HUDEP-2 (cell line): ENCODE measurements around the gene IL10RA.

Source experiments
- DNase-seq, 76 experiments: peaks; one replicate each; lab custom pipeline; 2025; ENCODE audit not compliant: unreplicated experiment in 76 of 76; lab: John Stamatoyannopoulos, UW

Gene IL10RA

DNA sequence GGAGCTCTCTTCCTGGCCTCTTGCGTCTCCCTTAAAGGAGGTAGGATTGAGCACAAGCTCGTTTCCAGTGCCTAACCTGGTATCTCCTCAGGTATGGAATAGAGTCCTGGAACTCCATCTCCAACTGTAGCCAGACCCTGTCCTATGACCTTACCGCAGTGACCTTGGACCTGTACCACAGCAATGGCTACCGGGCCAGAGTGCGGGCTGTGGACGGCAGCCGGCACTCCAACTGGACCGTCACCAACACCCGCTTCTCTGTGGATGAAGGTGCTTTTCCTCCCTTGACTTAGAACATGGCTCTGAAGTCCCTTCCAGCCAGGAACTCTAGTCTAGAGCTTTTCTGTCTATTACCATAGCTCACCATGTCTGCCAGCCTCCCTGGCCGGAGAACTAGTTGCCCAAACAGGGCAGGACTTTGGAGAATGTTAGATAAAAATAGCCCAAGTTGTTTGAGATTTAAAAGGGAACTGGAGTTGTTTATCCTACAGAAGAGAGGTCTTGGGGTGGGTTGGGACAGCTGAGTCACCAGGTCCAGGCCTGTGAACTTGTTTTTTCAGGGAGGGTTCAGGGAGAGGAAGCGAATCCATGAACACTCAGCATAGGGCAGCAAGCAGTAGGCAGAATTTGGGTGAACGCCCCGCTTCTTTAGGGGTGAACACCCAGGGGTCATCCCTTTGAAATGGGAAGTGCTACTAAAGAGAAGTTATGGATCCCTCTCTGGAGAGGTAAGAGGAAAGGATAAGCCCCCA lies 3.3 kb downstream of the IL10RA start:
- no peak for DNase-seq

DNA sequence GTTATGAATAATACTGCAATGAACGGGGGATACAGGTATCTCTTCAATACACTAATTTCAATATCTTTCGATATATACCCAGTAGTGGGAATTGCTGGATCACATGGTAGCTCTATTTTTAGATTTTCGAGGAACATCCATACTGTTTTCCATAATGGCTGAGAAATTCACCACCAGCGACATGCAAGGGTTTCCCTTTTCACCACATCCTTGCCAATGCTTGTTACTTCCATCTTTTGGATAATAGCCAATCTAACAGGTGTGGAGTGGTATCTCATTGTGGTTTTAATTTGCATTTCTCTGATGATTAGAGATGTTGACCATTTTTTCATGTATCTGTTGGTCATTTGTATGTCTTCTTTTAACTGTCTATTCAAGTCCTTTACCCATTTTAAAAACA lies 5.9 kb downstream of the IL10RA start:
- no peak for DNase-seq

DNA sequence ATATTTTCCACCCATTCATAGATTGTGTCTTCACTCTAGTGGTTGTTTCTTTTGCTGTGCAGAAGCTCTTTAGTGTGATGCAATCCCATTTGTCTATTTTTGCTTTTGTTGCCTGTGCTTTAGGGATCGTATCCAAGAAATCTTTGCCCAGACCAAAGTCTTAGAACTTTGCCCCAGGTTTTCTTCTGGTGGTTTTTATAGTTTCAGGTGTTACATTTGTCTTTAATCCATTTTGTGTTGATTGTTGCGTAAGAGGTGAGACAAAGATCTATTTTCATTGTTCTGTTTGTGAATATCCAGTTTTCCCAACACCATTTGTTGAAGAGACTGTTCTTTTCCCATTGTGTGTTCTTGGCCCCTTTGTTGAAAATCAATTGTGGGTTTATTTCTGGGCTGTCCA lies 6.4 kb downstream of the IL10RA start:
- DNase-seq: no peak

DNA sequence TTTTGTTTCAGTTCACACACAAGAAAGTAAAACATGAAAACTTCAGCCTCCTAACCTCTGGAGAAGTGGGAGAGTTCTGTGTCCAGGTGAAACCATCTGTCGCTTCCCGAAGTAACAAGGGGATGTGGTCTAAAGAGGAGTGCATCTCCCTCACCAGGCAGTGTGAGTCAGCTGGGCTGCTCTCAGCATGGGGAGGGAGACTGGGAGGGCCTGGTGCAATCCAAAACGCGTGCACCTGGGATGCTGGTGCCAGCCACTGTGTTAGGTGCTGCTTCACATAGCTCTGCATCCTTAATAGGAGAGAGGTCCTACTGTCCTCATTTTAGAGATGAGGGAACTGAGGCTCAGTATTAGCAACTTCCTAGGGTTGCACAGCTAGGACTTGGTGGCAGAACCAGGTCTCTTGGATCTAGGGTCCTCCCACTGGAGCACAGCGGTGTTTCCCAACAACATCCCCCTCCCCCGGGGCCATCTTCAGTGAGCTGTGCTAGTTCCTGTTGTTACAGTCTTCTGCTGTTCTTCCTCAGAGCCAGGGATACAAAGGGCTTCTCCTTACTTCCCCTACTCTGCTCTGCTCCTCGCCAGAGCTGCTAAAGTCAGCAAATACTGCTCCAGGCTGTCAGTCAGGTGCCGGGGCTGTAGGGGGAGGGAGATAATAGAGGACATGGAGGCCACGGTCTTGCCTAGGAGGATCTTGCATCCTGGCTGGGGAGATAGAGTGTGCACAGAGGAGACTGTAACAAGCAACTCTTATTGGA lies 8.0 kb downstream of the IL10RA start:
- DNase-seq: no peak

DNA sequence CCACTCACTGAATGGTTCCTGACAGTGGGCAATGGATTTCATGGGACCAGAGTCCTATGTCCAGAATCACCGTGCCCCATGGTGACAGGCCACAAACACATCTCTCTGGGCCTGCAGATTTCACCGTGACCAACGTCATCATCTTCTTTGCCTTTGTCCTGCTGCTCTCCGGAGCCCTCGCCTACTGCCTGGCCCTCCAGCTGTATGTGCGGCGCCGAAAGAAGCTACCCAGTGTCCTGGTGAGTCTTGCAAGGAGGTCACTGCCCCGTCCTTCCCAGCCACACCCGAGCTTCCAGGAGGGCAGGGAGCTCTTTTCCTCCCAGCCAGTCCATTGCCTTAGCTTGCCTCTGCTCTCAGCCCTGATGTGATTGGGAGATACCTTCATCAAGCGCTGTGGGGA lies 9.3 kb downstream of the IL10RA start:
- no peak for DNase-seq

DNA sequence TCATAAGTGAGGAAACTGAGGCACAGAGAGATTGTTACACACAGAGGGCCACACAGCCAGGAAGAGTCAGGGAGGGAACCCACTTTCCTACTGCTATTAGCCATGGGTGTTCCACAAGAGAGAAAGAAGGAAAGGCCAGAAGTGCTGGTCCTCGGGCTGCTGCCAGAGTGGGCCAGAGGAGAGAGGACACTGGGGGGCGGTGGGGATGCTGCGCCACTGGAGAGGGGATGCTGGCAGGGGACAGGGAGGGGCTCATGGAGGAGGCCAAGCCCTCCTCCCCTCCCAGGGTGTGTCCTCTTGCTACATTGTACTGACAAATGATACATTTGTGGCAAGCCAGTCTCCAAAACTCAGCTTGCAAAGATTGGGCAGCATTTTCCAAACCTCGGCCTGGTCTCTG lies 9.9 kb downstream of the IL10RA start:
- DNase-seq: no peak

DNA sequence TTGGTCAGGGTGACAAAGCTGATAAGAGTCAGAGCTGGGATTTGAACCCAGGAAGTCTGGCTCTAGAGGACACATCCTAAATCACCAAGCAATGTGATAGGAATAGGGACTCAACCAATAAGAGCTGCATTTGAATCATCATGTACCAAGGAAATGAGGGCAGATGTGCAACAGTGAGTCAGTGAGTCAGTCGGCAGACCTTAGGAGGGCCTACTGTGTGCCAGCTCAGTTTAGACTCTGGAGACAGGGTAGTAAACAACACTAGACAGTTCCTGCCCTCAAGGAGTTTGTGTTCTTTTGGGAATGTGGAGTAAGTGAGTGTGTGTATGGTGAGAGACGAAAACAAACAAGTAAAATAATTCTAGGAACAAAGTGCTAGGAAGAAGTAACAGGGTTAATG lies 11.2 kb downstream of the IL10RA start:
- DNase-seq: no peak

DNA sequence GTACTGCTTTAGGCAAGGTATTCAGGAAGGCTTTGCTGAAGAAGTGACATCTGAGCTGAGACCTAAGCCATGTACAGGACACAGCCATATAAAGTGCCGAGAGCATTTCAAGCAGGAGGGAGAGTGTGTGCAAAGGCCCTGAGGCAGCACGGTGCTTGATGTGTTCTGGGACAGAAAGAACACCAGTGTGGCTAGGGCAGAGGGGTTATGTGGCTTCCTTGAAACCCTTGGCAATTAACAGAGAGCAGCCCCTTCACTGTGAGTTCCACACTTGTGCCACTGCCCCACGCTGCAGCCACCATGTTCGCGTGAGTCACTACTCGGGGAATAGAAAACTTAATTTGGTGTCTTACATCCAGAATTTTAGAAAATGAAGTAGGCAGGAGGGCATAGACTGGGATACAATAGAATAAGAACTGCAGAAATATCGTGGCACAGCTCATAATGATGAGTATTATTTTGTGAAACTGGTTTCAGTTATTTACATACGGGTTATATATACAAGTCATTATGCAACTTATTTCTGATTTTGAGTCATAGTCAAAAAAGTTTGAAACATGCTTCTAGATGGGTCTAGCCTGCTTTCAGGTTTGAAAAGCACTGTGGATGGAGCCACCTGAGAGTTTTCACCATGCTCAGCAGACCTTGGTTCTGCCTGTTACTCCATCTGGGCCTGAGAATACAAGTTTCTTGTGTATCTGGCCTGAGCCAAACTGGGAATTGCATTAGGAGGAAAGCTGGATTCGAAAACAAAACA lies 11.8 kb downstream of the IL10RA start:
- DNase-seq: peak in 1 of 76 experiments; percentile 3

DNA sequence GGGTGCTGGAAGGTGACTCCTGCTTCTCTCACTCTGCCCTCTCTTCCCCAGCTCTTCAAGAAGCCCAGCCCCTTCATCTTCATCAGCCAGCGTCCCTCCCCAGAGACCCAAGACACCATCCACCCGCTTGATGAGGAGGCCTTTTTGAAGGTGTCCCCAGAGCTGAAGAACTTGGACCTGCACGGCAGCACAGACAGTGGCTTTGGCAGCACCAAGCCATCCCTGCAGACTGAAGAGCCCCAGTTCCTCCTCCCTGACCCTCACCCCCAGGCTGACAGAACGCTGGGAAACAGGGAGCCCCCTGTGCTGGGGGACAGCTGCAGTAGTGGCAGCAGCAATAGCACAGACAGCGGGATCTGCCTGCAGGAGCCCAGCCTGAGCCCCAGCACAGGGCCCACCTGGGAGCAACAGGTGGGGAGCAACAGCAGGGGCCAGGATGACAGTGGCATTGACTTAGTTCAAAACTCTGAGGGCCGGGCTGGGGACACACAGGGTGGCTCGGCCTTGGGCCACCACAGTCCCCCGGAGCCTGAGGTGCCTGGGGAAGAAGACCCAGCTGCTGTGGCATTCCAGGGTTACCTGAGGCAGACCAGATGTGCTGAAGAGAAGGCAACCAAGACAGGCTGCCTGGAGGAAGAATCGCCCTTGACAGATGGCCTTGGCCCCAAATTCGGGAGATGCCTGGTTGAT lies 12.6 kb downstream of the IL10RA start:
- DNase-seq: no peak

DNA sequence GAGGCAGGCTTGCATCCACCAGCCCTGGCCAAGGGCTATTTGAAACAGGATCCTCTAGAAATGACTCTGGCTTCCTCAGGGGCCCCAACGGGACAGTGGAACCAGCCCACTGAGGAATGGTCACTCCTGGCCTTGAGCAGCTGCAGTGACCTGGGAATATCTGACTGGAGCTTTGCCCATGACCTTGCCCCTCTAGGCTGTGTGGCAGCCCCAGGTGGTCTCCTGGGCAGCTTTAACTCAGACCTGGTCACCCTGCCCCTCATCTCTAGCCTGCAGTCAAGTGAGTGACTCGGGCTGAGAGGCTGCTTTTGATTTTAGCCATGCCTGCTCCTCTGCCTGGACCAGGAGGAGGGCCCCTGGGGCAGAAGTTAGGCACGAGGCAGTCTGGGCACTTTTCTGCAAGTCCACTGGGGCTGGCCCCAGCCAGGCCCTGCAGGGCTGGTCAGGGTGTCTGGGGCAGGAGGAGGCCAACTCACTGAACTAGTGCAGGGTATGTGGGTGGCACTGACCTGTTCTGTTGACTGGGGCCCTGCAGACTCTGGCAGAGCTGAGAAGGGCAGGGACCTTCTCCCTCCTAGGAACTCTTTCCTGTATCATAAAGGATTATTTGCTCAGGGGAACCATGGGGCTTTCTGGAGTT lies 13.3 kb downstream of the IL10RA start:
- no peak for DNase-seq

DNA sequence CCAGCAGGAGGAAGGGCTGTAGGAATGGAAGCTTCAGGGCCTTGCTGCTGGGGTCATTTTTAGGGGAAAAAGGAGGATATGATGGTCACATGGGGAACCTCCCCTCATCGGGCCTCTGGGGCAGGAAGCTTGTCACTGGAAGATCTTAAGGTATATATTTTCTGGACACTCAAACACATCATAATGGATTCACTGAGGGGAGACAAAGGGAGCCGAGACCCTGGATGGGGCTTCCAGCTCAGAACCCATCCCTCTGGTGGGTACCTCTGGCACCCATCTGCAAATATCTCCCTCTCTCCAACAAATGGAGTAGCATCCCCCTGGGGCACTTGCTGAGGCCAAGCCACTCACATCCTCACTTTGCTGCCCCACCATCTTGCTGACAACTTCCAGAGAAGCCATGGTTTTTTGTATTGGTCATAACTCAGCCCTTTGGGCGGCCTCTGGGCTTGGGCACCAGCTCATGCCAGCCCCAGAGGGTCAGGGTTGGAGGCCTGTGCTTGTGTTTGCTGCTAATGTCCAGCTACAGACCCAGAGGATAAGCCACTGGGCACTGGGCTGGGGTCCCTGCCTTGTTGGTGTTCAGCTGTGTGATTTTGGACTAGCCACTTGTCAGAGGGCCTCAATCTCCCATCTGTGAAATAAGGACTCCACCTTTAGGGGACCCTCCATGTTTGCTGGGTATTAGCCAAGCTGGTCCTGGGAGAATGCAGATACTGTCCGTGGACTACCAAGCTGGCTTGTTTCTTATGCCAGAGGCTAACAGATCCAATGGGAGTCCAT lies 14.1 kb downstream of the IL10RA start:
- DNase-seq: no peak

DNA sequence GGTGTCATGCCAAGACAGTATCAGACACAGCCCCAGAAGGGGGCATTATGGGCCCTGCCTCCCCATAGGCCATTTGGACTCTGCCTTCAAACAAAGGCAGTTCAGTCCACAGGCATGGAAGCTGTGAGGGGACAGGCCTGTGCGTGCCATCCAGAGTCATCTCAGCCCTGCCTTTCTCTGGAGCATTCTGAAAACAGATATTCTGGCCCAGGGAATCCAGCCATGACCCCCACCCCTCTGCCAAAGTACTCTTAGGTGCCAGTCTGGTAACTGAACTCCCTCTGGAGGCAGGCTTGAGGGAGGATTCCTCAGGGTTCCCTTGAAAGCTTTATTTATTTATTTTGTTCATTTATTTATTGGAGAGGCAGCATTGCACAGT lies 14.6 kb downstream of the IL10RA start:
- no peak for DNase-seq

DNA sequence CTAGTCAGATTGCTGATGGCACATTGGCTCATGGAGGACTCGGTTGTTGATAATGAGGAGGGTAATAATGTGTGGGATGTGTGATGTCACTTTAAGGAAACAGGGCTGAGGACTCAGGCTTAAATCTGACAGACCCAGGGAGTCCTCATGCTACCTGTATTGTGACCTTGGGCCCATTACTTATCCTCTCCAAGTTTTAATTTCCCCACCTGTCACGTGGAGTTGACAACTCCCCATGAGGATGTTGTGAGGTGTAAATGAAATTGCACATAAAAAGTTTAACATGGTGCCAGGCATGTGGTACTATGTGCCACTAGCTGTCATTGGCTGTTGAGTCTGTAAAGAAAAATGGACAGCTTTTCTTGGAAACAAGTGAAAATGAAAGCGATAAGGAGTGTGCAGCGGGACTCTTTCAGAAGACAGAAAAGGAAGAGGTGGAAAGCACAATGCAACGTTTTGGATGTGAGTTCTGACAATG lies 15.3 kb downstream of the IL10RA start:
- peak in 1 of 76 experiments; percentile 3 for DNase-seq

DNA sequence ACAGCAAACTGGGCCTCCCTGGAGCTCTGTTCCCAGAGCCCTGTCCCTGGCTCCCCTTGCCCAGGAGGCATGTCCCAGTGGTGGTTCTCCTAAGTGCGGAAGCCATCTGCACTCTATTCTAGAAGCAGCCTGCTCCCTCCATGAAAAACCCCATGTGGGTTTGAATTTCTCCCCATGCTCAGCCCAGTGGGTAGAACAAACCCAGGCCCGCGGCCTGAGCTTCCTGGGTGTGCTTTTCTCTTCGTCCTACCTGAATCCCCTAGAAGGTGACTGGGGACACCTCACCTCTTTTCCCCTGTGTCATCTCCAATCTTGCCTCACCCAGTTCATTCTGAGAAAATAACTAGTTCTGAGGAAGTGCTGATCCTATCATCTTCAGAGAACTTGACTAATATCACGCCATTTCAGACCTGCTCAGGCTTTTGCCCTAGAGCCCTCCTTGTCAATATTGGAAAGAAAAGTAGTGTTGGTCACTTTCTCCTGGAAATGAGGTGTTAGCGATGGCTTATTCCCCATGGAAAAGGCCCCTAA lies 15.9 kb downstream of the IL10RA start:
- peak in 2 of 76 experiments; percentile 6 to 33 for DNase-seq

DNA sequence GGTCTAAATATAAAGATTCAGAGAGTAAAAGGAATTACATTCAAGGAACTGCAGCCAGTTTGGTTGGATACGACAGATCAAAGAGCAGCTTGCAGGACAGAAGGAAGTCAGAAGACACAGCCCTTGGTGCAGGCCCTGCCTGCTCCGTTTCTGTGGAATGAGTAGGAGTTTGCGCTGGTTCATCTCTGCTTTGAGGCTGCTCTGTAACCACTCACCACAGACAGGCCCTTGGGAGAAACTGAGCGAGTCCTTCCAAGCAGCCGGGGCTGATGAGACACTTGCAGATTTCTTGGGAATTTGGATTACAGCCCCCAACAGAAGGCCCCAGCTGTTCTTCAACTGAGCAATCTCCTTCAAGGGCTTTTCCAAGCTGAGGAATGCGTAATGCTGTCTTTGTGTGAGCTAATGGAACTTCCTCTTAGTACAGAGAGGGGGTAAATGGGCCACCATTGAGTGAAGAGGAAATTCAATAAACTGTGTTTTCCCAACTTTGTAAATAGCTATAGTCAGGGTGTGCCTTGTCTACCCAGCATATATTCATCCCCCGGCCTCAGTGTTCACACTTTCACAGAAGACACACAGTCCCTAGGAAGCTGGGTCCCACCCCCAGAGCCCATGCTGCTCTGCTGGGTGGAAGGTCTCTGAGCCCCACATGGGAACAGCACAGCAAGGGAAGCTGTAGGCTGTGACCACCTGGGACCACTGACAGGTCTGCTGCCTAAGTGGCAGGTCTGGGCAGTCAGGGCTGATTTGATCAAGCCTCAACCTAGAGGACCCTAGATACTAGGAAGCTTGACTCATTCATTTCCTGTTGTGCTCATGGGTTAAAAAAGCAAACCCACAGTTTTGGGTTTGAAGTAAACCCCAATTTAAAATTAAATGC lies 16.6 kb downstream of the IL10RA start:
- DNase-seq: no peak

DNA sequence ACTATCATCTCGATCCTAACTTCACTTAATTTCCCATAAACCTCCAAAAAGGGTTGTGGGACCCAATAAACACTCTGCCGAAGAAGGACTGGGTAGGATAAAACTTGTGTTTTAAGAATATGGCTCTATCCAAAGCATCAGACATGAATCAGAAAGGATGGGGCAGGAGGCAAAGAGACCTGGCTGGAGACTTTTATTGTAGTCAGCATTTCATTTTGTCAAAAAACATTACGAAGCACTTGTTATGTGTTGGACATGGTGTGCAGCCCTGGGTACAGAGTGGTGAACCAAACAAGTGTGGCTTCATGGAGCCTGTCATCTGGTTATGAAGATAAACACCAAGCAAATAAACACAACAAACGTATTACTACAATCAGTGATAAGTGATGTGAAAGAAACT lies 17.3 kb downstream of the IL10RA start:
- DNase-seq: no peak

DNA sequence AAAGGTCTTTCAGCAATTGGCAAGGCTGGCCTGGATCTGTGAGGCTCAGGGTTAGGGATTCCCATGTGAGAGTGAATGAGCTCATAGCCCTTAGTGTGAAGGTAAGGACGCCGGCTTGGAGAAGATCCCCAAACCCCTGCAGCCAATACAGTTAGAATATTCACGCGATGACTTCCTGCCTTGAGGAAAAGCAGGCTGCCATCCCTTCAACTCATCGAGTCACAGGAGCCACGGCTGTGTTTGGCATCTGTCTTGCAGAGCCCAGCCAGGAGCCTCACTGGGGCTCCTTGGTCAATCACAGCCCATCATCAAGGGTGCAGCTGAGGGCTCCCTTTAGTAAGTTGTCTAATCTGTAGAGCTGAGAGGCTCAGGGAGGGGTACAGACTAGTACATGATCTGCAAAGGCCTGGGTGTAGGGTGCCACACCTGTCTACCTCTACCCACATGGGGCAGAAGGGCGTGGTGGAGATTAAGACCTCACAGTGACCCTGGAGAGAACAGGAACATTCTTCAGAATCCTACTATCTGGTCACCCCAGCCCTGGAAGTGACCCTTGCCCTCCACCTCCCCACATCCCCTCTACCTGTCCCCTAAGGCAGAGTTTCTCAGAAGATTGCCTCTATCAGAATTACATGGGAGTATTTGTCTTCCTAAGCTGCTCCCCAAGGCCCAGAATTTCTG lies 18.5 kb downstream of the IL10RA start:
- DNase-seq: no peak
